ENCODE measurements around the gene PHKB.

The PHKB gene

GRCh38 chr16:47481698-47482374 is 20.7 kb downstream of the PHKB start:
- TF ChIP-seq, protein P1, sequence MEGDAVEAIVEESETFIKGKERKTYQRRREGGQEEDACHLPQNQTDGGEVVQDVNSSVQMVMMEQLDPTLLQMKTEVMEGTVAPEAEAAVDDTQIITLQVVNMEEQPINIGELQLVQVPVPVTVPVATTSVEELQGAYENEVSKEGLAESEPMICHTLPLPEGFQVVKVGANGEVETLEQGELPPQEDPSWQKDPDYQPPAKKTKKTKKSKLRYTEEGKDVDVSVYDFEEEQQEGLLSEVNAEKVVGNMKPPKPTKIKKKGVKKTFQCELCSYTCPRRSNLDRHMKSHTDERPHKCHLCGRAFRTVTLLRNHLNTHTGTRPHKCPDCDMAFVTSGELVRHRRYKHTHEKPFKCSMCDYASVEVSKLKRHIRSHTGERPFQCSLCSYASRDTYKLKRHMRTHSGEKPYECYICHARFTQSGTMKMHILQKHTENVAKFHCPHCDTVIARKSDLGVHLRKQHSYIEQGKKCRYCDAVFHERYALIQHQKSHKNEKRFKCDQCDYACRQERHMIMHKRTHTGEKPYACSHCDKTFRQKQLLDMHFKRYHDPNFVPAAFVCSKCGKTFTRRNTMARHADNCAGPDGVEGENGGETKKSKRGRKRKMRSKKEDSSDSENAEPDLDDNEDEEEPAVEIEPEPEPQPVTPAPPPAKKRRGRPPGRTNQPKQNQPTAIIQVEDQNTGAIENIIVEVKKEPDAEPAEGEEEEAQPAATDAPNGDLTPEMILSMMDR (IDR thresholded peaks at IDR 0.05; ENCODE audit: low read depth, low read length, missing control alignments): no peak
- H3K27me3 ChIP-seq (replicated peaks): no peaks in the 10 kb centered on the region
- no peaks in the 10 kb centered on the region for H3K36me3 ChIP-seq (replicated peaks)
- in situ Hi-C loops (cut with HindIII; ENCODE audit: low pct_ligation_motif_present, low sequenced_read_pairs): no loop called here
- no peak overlapping the region for H3K27ac ChIP-seq
- no peak overlapping the region for H3K4me3 ChIP-seq (ENCODE audit: low read depth, low read length)
- DNase-seq: no peak

DNA sequence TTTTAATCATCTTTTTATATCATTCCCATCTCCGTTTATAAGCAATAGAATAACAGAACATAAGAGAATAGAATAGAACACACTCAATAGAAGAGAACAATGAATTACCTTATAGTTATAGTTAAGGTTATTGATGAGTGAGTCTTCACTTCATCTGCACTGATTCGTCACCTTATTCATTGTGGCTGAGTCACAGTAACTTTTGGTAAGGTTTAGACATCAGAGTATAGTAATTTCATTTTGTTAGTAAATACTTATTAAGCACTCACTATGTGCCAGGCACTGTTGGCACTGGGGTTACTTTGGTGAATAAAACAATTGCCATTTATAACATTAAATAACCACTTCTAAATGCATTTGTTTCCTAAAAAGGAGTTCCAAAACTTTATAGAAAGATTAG is 22.5 kb downstream of the PHKB start:
- no peak overlapping the region for H3K4me3 ChIP-seq (ENCODE audit: low read depth, low read length)
- TF ChIP-seq, protein P1 (IDR thresholded peaks at IDR 0.05; ENCODE audit: low read depth, low read length, missing control alignments): no peak
- in situ Hi-C loops (cut with HindIII; ENCODE audit: low pct_ligation_motif_present, low sequenced_read_pairs): no loop called here
- H3K36me3 ChIP-seq (replicated peaks): no peaks in the 10 kb centered on the region
- H3K27me3 ChIP-seq (replicated peaks): no peaks in the 10 kb centered on the region
- no peak overlapping the region for H3K27ac ChIP-seq
- no peak for DNase-seq

- DNase-seq: no peak
- in situ Hi-C loops (cut with HindIII; ENCODE audit: low pct_ligation_motif_present, low sequenced_read_pairs): no loop called here
- Histone ChIP-seq H3K27me3 (replicated peaks) (no peaks in the 10 kb centered on the region), H3K4me3 (ENCODE audit: low read depth, low read length) (no peak overlapping the region), H3K27ac (no peak overlapping the region), H3K36me3 (replicated peaks) (no peaks in the 10 kb centered on the region)
- TF ChIP-seq, protein P1 (IDR thresholded peaks at IDR 0.05; ENCODE audit: low read depth, low read length, missing control alignments): no peak
Observed at GRCh38 chr16:47486856-47487255, 25.7 kb downstream of the PHKB start.

- TF ChIP-seq, protein P1 (IDR thresholded peaks at IDR 0.05; ENCODE audit: low read depth, low read length, missing control alignments): no peak
- H3K27me3 ChIP-seq (replicated peaks): no peaks in the 10 kb centered on the region
- DNase-seq: no peak
- in situ Hi-C loops (cut with HindIII; ENCODE audit: low pct_ligation_motif_present, low sequenced_read_pairs): no loop called here
- H3K36me3 ChIP-seq (replicated peaks): no peaks in the 10 kb centered on the region
- H3K27ac ChIP-seq: no peak overlapping the region
- no peak overlapping the region for H3K4me3 ChIP-seq (ENCODE audit: low read depth, low read length)
Observed at GRCh38 chr16:47488051-47488450, 26.9 kb downstream of the PHKB start.

- TF ChIP-seq, protein P1 (IDR thresholded peaks at IDR 0.05; ENCODE audit: low read depth, low read length, missing control alignments): no peak
- H3K36me3 ChIP-seq (replicated peaks): no peaks in the 10 kb centered on the region
- DNase-seq: no peak
- H3K27ac ChIP-seq: no peak overlapping the region
- H3K4me3 ChIP-seq (ENCODE audit: low read depth, low read length): no peak overlapping the region
- in situ Hi-C loops (cut with HindIII; ENCODE audit: low pct_ligation_motif_present, low sequenced_read_pairs): no loop called here
- no peaks in the 10 kb centered on the region for H3K27me3 ChIP-seq (replicated peaks)
Observed at GRCh38 chr16:47490471-47490870, 29.3 kb downstream of the PHKB start.

- TF ChIP-seq, protein P1 (IDR thresholded peaks at IDR 0.05; ENCODE audit: low read depth, low read length, missing control alignments): no peak
- DNase-seq: no peak
- H3K4me3 ChIP-seq (ENCODE audit: low read depth, low read length): no peak overlapping the region
- in situ Hi-C loops (cut with HindIII; ENCODE audit: low pct_ligation_motif_present, low sequenced_read_pairs): no loop called here
- no peak overlapping the region for H3K27ac ChIP-seq
- H3K27me3 ChIP-seq (replicated peaks): no peaks in the 10 kb centered on the region
- H3K36me3 ChIP-seq (replicated peaks): no peaks in the 10 kb centered on the region
Observed at GRCh38 chr16:47492036-47492427, 30.9 kb downstream of the PHKB start.

All from brain microvascular endothelial cell (primary cell).